ENCODE data around the gene SMYD3. TPM values are rescaled to one million over a fixed set of nuclear protein-coding genes. Genes with fewer than 3 reads are reported as not detected.

SMYD3 gene
- total and polyA plus RNA-seq, 10 of the 15 experiments (the other 5 are each of a cell fraction or from before 2014, with no cell fraction given) = 18.3 to 54.0 (median 24.8) TPM

GRCh38 chr1:246219508-246220030 is 287.5 kb downstream of the SMYD3 start:
- ChIA-PET RAD21 (ENCODE audit: unreplicated experiment) (no interaction called here), CTCF (no interaction called here), SMC1A (ENCODE audit: uncharacterized antibody, unreplicated experiment) (no interaction called here), POLR2A (no interaction called here)
- DNase-seq (ENCODE audit: low read depth, low spot score) (no peak), FAIRE-seq (no peak), ATAC-seq (no peak)
- no peak for TF ChIP-seq POLR2AphosphoS5 (IDR thresholded peaks at IDR 0.05; ENCODE audit: low read length)
- H3K4me2 ChIP-seq (ENCODE audit: control insufficient read depth, insufficient read depth) = no peak overlapping the region
- no peak overlapping the region for H3K27ac ChIP-seq (ENCODE audit: control insufficient read depth, insufficient read depth)
- H3K36me3 ChIP-seq (ENCODE audit: control insufficient read depth in 2 of 2, insufficient read depth in 2 of 2, low read length in 1 of 2) = peaks cover 0 to 3% of the 10 kb centered on the region in 2 experiments; a peak in 2 of 4 replicates
- H3K27me3 ChIP-seq (replicated peaks in 1 of 2; ENCODE audit: control insufficient read depth in 2 of 2, insufficient read depth in 2 of 2, low read length in 1 of 2) = no peaks in the 10 kb centered on the region
- no peak overlapping the region for H3K9ac ChIP-seq (ENCODE audit: control insufficient read depth, insufficient read depth, low read length)
- peaks cover 6% of the 10 kb centered on the region; the same call in 1 of the 2 replicates for H3K4me1 ChIP-seq (ENCODE audit: control insufficient read depth, insufficient read depth, low read length)
- BruUV-seq (replicated peaks) = no TSS peak
- no peak overlapping the region for H3K4me3 ChIP-seq
- in situ Hi-C loops (cut with MboI) = no loop called here
- H3K9me3 ChIP-seq (replicated peaks; ENCODE audit: control insufficient read depth, insufficient read depth, low read length) = peaks cover 2% of the 10 kb centered on the region; the same call in 1 of the 3 replicates
- 86% methylated on average over 11 of the region's 11 CpGs for whole genome bisulfite sequencing (ENCODE audit: insufficient coverage, insufficient replicate concordance, low lambda C conversion rate, missing lambda C conversion rate)
- no peaks in the 10 kb centered on the region for H4K20me1 ChIP-seq (ENCODE audit: control insufficient read depth, insufficient read depth)
- H3K79me2 ChIP-seq (ENCODE audit: control insufficient read depth, insufficient read depth, low read length) = no peaks in the 10 kb centered on the region
- intact Hi-C loops (cut with micrococcal nuclease; ENCODE audit: unreplicated experiment) = no loop called here
- no peak overlapping the region for H2AFZ ChIP-seq (ENCODE audit: control insufficient read depth, low read depth, low read length)

GRCh38 chr1:246218686-246219085 is 288.4 kb downstream of the SMYD3 start:
- no peak overlapping the region for H2AFZ ChIP-seq (ENCODE audit: control insufficient read depth, low read depth, low read length)
- peaks cover 12% of the 10 kb centered on the region for H3K4me1 ChIP-seq (ENCODE audit: control insufficient read depth, insufficient read depth, low read length)
- intact Hi-C loops (cut with micrococcal nuclease; ENCODE audit: unreplicated experiment) = no loop called here
- no peaks in the 10 kb centered on the region for H4K20me1 ChIP-seq (ENCODE audit: control insufficient read depth, insufficient read depth)
- BruUV-seq (replicated peaks) = no TSS peak
- no peaks in the 10 kb centered on the region for H3K27me3 ChIP-seq (replicated peaks in 1 of 2; ENCODE audit: control insufficient read depth in 2 of 2, insufficient read depth in 2 of 2, low read length in 1 of 2)
- FAIRE-seq = no peak
- ChIA-PET RAD21 (ENCODE audit: unreplicated experiment) (no interaction called here), CTCF (no interaction called here), SMC1A (ENCODE audit: uncharacterized antibody, unreplicated experiment) (no interaction called here), POLR2A (no interaction called here)
- no peaks in the 10 kb centered on the region for H3K79me2 ChIP-seq (ENCODE audit: control insufficient read depth, insufficient read depth, low read length)
- ATAC-seq = no peak
- H3K4me2 ChIP-seq (ENCODE audit: control insufficient read depth, insufficient read depth) = no peak overlapping the region
- no peak overlapping the region for H3K27ac ChIP-seq (ENCODE audit: control insufficient read depth, insufficient read depth)
- no peak overlapping the region for H3K9ac ChIP-seq (ENCODE audit: control insufficient read depth, insufficient read depth, low read length)
- H3K36me3 ChIP-seq (ENCODE audit: control insufficient read depth in 2 of 2, insufficient read depth in 2 of 2, low read length in 1 of 2) = peaks cover 0 to 3% of the 10 kb centered on the region in 2 experiments; a peak in 2 of 4 replicates
- peaks cover 2% of the 10 kb centered on the region; the same call in 1 of the 3 replicates for H3K9me3 ChIP-seq (replicated peaks; ENCODE audit: control insufficient read depth, insufficient read depth, low read length)
- no peak overlapping the region for H3K4me3 ChIP-seq
- in situ Hi-C loops (cut with MboI) = no loop called here
- DNase-seq (ENCODE audit: low read depth, low spot score) = no peak
- WGBS (ENCODE audit: insufficient coverage, insufficient replicate concordance, low lambda C conversion rate, missing lambda C conversion rate) = 48% methylated on average over 2 of the region's 2 CpGs
- no peak for TF ChIP-seq WRNIP1 (IDR thresholded peaks at IDR 0.05; ENCODE audit: borderline replicate concordance, low read depth, low read length)
- no peak for TF ChIP-seq STAT3 (IDR thresholded peaks at IDR 0.05; ENCODE audit: low read depth, low read length)
- TF ChIP-seq BCL11A (IDR thresholded peaks at IDR 0.05; ENCODE audit: low read depth, low read length) = no peak
- no peak for TF ChIP-seq ZNF384 (IDR thresholded peaks at IDR 0.05; ENCODE audit: borderline replicate concordance, low read depth, low read length)
- TF ChIP-seq MTA2 (IDR thresholded peaks at IDR 0.05; ENCODE audit: low read depth) = no peak
- TF ChIP-seq MEF2A (IDR thresholded peaks at IDR 0.05; ENCODE audit: insufficient read depth, low read depth, low read length) = no peak
- TF ChIP-seq JUNB (IDR thresholded peaks at IDR 0.05) = no peak
- no peak for TF ChIP-seq HDAC6 (IDR thresholded peaks at IDR 0.05; ENCODE audit: unreplicated experiment)
- no peak for TF ChIP-seq RELA (IDR thresholded peaks at IDR 0.05; ENCODE audit: borderline replicate concordance, partially characterized antibody)
- no peak for TF ChIP-seq ZNF207 (IDR thresholded peaks at IDR 0.05; ENCODE audit: borderline replicate concordance)
- TF ChIP-seq ZNF217 (IDR thresholded peaks at IDR 0.05) = no peak
- TF ChIP-seq PML (IDR thresholded peaks at IDR 0.05; ENCODE audit: low read length) = no peak
- TF ChIP-seq IKZF1 (conservative IDR thresholded peaks at IDR 0.05) = no peak
